T-helper 1 cell treated with Interleukin-12 subunit alpha and Interleukin-12 subunit beta and Interleukin-4 antibody, amounts not matched to agents 30 ng/mL and 1 ng/mL, for 36 hours (primary cell): ENCODE data around the gene SLC28A1. TPM values are rescaled to one million over a fixed set of nuclear protein-coding genes. Genes with fewer than 3 reads are reported as not detected.

Experiments
- intact Hi-C: fragments of 100-400 bp; cut with micrococcal nuclease; formaldehyde crosslinking; loops from one replicate; pipeline ENCODE4 v1.15.1; 2024
- total RNA-seq: library from RNA; stranded (reverse); gene quantifications from 2 replicates; pipeline ENCODE4 v1.2.3, GENCODE V29; 2022

Gene SLC28A1, protein sequence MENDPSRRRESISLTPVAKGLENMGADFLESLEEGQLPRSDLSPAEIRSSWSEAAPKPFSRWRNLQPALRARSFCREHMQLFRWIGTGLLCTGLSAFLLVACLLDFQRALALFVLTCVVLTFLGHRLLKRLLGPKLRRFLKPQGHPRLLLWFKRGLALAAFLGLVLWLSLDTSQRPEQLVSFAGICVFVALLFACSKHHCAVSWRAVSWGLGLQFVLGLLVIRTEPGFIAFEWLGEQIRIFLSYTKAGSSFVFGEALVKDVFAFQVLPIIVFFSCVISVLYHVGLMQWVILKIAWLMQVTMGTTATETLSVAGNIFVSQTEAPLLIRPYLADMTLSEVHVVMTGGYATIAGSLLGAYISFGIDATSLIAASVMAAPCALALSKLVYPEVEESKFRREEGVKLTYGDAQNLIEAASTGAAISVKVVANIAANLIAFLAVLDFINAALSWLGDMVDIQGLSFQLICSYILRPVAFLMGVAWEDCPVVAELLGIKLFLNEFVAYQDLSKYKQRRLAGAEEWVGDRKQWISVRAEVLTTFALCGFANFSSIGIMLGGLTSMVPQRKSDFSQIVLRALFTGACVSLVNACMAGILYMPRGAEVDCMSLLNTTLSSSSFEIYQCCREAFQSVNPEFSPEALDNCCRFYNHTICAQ
- not detected in 2 replicates for total RNA-seq

DNA sequence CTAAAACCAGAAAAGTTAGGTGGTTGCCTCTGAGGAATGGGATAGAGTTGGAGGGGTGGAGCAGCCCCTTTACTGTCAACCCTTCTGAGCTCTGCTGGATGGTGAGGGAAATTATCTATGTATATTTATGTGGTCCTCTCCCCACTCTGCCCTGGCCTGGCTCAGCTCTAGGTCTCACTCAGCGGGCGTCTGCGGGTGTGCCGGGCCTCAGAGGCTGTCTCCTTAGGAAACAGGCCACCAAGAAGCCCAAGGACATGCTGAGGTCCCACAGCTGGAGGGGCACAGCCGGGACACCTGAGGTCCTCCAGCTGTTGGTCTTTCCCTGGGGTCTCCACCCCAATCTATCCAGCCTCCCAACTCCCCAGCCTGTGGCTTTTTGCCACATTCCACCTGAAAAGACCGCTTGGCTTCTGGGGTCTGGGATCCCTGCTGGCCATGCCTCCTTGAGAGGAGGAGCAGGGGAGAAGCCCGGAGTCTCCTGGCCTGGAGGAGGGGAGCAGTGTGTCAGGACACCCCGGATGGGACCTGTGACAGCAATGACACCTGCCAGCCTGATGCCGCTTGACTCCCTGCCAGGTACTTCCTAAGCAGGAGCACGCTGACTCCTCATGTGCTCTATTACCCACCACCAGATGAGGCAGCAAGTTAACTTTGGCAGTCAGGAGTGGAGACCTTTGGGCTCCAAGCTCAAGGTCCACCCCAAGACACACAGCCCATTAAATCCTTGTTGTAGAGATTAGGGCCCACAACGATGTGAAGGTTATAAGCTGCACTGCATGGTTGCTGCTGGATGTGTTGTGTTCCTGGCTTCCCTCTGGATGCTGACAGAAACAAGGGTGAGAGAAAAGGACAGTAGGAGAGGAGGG lies at the start of gene SLC28A1:
Gene SLC28A1 (plus strand): TSS at position 747 of the 866 bp plus-strand sequence. CDS start 3,099 bp downstream, outside the sequence.
- intact Hi-C loops = no loop called here

DNA sequence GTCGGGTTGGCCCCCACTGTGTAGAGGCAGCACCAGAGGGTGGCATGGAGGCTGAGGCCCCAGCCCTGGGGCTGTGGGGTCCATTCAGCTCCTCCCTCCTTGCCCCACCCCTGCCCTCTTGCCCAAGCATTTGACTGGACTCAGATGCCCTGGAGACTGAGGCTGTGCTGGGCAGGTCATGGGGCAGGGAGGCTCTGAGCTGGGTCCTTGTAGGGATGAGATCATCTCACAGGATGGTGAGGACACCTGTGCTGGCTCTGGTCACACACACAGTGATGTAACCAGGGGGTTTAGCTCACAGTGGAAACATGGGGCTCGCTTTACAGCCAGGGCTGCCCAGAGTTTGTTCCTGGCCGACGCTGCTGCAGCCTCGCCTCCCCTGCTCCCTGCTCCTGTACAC lies 49.5 kb upstream of the SLC28A1 start:
- intact Hi-C loops = no loop called here

DNA sequence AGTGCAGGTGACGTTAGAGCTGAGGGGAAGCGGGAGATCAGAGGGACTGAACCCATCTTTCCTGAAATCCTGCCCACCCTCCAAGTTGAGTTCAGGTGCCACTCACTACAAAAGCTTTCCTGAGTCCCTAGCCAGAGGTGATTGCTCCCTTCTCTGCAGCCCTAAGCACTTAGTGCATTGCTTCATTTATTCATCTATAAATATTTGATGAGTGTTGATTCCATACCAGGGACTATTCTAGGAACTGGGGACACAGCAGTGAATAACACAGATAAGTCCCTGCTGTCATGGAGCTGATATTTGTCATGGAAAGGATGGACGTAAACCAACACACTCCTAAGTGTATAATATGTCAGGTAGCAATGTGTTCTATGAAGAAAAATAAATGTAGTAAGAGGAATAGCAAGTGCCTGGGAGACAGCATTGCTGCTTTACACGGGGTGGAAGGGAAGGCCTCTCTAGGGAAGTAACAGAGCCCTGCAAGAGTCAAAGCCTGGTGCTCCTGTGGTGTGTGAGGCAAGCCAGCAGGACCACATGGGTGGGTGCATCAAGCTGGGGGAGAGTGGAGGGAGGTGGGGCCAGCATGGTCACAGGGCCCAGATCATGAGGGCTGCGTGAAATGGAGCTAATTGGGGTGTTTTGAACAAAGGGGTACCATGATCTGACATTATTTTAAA lies 48.7 kb upstream of the SLC28A1 start:
- intact Hi-C loops = no loop called here

DNA sequence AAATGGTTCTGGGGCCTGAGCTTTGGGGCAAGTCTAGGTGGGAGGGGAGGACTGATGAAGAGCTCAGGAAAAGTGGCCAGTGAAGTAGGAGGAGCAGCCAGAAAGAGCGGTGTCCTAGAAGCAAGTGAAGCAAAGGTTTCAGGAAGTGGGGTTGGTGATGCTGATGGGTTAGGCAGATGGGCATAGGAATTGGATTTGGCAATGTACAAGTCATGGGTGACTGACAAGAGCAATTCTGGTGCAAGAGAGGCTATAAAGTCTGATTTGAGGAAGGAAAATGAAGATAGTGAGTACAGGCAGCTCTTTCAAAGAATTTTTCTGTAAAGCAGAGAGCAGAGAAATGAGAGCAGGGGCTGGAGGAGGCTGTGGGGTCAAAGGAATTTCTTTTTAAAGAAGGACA lies 47.6 kb upstream of the SLC28A1 start:
- intact Hi-C loops = no loop called here

DNA sequence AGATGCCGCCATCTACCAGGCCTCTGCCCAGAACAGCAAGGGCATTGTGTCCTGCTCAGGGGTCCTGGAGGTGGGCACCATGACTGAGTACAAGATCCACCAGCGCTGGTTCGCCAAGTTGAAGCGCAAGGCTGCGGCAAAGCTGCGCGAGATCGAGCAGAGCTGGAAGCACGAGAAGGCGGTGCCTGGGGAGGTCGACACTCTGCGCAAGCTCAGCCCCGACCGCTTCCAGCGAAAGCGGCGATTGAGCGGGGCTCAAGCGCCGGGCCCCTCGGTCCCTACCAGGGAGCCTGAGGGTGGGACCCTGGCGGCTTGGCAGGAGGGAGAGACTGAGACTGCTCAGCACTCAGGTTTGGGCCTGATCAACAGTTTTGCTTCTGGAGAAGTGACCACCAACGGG lies 44.7 kb upstream of the SLC28A1 start:
- intact Hi-C loops = no loop called here

DNA sequence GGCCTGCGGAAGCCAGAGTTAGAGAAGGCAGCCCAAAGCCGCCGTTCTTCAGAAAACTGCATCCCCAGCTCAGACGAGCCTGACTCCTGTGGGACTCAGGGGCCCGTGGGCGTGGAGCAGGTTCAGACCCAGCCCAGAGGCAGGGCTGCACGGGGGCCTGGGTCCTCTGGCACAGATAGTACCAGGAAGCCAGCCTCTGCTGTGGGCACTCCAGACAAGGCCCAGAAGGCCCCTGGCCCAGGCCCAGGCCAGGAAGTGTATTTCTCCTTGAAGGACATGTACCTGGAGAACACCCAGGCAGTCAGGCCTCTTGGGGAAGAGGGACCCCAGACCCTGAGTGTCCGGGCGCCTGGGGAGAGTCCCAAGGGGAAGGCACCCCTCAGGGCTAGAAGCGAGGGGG lies 44.2 kb upstream of the SLC28A1 start:
- intact Hi-C loops = no loop called here

DNA sequence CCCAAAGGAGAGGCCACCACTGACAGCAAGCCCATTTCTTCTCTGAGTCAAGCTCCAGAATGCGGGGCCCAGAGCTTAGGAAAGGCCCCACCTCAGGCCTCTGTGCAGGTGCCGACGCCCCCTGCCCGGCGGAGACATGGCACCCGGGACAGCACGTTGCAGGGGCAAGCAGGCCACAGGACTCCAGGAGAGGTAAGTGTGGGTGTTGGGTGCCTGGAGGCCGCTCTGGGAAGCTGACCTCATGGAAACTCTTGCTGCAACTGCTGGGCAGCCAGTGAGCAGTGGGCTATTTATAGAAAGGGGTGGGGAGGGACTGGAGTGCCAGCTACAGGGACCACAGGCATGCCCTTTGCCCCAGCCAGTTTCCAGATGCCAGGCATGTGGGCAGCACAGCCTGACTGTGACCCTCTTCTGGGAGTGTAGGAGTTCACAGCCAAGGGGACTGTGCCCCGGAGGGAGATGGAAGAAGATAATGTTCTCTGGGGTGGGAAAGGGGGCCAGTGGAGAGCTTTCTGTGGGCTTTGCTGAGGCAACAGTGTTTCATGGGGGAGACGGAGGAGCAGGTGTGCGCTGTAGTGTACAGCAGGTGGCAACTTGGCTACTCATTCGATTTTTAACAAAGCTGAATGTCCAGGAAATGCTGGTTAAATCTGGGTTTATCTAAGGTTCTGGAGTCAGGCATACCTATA lies 43.6 kb upstream of the SLC28A1 start:
- intact Hi-C loops = no loop called here

DNA sequence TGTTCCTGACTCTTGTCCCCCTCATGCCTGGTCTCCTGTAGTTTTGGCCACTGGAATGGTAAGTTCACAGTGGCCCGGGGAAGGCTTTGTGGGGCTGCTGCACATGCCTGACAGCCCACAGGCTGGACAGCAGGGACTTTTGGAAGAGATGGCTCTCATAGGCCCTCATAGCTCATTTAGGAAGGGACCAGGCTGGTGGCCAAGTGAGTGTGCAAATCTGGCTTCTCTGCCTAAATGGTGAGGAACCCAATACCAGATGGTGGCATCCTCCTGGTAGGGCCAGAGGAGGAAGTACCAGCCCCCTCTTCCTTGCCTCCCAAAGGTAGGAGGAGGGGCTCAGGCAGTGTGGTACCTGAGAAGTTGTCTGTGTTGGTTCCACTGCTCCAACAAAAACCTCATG lies 41.7 kb upstream of the SLC28A1 start:
- intact Hi-C loops = no loop called here

DNA sequence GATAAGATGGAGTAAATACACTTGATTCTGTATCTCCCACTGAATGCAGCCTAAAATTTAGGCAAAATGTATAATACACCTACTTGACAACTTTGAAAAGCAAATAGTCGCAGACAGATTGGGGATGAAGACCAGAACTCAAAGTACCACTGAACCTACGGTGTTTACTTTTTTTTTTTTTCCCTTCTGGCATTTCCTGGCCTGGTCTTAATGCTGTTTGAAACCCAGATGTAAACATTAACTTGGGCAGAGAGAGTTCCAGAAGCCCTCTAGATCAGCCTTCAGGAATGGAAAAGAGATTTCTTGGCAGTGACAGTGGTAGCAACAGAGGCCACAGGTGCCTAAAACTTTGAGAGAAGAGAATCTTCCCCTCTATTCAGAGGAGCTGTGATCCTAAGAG lies 39.5 kb upstream of the SLC28A1 start:
- intact Hi-C loops = loop anchor here (1.0 to 5.0 kb wide), 2 partner anchors 83 to 197 kb away; no protein-coding TSS in a partner anchor

DNA sequence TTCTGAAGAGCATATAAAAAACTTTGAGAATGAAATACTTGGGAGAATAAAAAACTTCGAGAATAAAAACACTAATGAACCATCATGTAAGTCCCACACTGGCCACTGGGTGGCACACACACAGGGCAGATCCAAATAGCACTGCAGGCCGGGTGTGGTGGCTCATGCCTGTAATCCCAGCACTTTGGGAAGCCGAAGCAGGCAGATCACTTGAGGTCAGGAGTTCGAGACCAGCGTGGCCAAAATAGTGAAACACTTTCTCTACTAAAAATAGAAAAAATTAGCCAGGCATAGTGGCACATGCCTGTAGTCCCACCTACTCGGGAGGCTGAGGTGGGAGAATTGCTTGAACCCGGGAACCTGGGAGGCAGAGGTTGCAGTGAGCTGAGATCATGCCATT lies 38.8 kb upstream of the SLC28A1 start:
- intact Hi-C loops = loop anchor here (1.0 to 5.0 kb wide), 2 partner anchors 83 to 197 kb away; no protein-coding TSS in a partner anchor

DNA sequence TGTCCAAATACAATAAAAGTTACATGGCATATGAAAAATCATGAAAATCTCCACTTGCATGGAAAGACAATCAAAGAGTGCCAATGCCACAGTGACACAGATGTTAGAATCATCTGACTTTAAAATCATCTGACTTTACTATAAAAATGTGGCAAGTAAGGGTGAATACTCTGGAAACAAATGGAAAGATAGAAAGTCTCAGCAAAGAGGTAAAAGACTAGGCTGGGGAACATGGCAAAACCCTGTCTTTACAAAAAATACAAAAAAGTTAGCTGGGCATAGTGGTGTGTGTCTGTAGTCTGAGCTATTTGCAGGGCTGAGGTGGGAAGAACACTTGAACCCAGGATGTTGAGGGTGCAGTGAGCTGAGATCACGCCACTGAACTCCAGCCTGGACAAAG lies 38.2 kb upstream of the SLC28A1 start:
- intact Hi-C loops = loop anchor here (5.0 kb wide), 1 partner anchor 196 kb away; no protein-coding TSS in a partner anchor

DNA sequence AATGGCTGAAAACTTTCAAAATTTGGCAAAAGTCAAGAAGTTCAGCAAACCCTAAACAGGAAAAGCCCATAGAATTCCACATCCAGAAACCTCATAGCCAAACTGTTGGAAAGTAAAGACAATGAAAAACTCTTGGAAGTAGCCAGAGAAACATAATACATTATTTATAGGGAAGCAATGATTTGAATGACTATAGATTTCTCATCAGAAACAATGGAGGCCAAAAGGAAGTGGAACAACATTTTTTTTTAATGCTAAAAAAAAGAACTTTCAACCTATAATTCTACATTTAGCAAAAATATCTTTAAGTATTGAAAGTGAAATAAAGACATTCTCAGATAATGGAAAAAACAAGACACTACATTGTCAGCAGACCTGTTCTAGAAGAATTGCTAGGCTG lies 37.1 kb upstream of the SLC28A1 start:
- intact Hi-C loops = loop anchor here (5.0 kb wide), 1 partner anchor 195 kb away; no protein-coding TSS in a partner anchor

DNA sequence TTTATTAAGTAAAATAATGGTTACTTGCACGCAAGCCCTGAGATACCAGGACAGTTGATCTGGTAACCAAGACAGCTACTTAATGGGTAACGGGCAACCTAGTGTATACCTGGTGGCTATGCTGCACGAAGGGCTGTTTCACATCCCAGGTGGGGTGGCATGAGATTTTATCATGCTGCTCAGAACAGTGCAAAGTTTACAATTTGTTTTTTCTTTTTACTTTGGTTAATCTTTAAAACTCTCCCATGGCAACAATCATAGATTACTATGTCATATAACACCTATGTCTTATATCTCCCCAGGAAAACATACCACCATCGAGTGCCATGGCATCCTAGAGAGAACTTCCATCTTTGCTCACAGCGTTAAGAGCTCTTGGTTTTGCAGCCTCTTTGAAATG lies 32.2 kb upstream of the SLC28A1 start:
- intact Hi-C loops = no loop called here

DNA sequence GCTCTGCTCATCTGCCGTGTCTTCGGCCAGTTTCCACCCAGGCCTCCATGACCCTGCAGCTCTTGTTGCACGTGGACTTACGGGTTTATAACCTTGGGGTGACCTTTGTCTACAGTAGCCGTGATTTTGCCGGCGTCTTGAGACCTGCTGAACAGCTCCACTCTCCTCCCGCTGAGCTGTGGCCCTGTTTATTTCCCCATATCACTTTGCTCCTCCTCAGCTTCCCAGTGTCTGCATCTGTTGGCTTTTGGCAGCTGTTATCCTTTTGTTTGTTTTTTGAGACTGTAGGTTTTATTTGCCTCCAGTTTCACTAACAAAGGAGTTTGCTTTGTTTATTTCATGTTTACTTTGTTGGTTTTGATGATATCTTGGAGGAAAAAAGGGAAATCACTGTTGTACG lies 29.3 kb upstream of the SLC28A1 start:
- intact Hi-C loops = no loop called here

DNA sequence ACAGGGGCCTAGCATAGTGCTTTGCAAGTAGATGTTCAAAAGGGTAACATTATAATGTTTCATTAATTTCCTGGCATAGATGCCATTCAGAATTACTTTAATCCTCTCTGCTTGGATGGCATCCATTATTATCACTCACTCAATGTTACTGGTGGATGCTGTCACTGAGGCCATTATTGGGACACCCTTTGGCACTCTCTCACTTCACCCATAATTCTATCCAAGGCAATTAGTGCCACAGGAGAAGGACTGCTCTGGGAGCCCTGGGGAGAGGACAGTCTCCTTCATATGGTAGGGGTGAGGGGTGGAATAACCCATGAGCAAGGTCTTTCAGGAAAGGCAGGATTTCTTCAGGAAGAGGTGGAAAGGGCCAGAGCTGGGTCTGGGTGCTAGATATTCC lies 28.7 kb upstream of the SLC28A1 start:
- intact Hi-C loops = no loop called here

DNA sequence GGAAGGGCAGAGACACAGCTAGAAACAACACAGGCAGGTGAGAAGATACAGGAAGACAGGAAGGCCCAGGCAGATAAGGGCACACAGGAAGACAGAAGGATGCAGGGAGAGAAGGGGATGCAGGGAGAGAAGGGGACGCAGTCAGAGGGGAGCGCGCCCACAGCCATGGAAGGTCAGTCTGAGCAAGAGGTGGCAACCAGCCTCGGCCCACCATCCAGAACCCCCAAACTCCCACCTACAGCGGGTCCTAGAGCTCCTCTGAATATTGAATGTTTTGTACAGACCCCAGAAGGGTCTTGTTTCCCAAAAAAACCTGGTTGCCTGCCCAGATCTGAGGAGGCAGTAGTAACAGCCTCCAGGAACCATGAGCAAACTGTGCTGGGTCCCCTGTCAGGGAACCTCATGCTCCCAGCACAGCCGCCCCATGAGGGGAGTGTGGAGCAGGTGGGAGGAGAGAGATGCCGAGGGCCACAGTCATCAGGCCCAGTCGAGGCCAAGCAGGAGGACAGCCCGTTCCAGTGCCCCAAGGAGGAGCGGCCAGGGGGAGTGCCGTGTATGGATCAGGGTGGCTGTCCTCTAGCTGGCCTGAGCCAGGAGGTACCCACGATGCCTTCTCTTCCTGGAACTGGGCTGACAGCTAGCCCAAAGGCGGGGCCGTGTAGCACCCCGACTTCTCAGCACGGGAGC lies 27.6 kb upstream of the SLC28A1 start:
- intact Hi-C loops = no loop called here

DNA sequence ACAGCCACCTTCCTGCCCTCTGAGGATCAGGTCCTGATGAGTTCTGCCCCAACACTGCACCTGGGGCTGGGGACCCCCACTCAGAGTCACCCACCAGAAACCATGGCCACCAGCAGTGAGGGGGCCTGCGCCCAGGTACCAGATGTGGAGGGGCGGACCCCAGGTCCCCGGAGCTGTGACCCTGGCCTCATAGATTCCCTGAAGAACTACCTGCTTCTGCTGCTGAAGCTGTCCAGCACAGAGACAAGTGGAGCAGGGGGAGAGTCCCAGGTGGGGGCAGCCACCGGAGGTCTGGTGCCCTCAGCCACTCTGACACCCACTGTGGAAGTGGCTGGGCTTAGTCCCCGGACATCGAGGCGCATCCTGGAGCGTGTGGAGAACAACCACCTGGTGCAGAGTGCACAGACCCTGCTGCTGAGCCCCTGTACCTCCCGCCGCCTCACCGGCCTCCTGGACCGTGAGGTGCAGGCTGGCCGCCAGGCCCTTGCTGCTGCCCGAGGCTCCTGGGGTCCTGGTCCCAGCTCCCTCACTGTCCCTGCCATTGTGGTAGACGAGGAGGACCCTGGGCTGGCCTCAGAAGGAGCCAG lies 27.0 kb upstream of the SLC28A1 start:
- intact Hi-C loops = no loop called here

DNA sequence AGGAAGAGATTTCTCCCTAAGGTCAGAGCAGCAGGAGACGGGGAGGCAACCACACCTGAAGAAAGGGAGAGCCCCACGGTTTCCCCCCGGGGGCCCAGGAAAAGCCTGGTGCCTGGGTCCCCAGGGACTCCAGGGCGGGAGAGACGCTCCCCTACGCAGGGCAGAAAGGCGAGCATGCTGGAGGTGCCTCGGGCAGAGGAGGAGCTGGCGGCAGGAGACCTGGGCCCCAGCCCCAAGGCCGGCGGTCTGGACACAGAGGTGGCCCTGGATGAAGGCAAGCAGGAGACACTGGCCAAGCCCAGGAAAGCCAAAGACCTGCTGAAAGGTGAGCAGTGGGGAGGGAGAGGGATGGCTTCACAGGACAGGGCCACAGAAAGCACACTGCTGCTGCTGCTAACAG lies 26.2 kb upstream of the SLC28A1 start:
- intact Hi-C loops = no loop called here

DNA sequence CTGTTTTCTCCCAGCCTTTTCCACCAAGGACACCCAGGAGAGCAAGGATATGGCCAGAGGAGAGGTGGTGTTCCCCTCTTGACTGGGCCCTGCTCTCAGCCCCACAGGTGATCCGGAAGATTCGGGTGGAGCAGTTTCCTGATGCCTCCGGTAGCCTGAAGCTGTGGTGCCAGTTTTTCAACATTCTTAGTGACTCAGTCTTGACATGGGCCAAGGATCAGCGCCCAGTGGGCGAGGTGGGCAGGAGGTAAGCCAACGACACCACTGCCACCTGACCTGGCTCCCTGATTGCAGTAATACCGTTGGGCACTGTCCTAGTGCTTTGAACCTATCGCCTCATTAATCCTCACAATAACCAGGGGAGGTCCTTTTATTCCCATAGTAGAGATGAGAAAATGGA lies 25.3 kb upstream of the SLC28A1 start:
- intact Hi-C loops = no loop called here

DNA sequence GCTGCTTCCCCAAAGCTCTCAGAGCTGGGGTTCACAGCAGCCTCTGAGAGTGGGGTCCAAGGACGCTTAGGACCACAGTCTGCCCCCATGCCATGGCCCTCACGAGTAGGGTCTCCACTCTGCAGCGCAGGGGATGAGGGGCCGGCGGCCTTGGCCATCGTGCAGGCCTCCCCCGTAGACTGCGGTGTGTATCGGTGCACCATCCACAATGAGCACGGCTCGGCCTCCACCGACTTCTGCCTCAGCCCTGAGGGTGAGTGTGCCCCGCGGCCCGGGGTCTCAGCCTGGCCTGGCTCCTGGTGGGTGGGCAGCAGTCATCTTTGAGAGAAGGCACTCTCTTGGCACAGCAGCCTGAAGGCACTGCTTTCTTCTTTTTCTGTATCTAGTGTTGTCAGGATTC lies 24.8 kb upstream of the SLC28A1 start:
- intact Hi-C loops = no loop called here
